Esophagus squamous epithelium (tissue), 5 donors: ENCODE data around the gene TNP2. TPM values are rescaled to one million over a fixed set of nuclear protein-coding genes. Genes with fewer than 3 reads are reported as not detected.
"Not testable (repeated sequence)": the region's sequence is repeated elsewhere in the genome, so short reads cannot be mapped to it uniquely, and the experiment has no call there.

ENCODE experiments used
- DNase-seq: peaks from one replicate; lab custom pipeline; 2025; lab: John Stamatoyannopoulos, UW
- H3K27ac ChIP-seq, 4 donors: fragments of 200-600 bp; sonication (generic); one replicate each; pipeline ENCODE4 v1.5.1; 2016 to 2019; ENCODE audit warnings: mild to moderate bottlenecking in 1 of 4
- H3K27me3 ChIP-seq, 4 donors: fragments of 200-600 bp; sonication (generic); 1 replicate in 3 of 4; 2 replicates in 1 of 4; pipeline versions ENCODE4 v1.5.1 to v1.6.0; 2017 to 2021; ENCODE audit warnings: antibody characterized with exemption in 1 of 4
- H3K36me3 ChIP-seq, 3 donors: fragments of 200-600 bp; sonication (generic); one replicate each; pipeline ENCODE4 v1.5.1; 2016 to 2019
- H3K4me1 ChIP-seq, 3 donors: fragments of 200-600 bp; sonication (generic); one replicate each; pipeline ENCODE4 v1.5.1; 2017 to 2019
- H3K4me3 ChIP-seq, 4 donors: fragments of 200-600 bp; sonication (generic); 1 replicate in 3 of 4; 2 replicates in 1 of 4; pipeline ENCODE4 v1.5.1; 2016 to 2019; ENCODE audit warnings: mild to moderate bottlenecking in 2 of 4, moderate library complexity in 1 of 4
- H3K9me3 ChIP-seq, 3 donors: fragments of 200-600 bp; sonication (generic); one replicate each; pipeline ENCODE4 v1.5.1; 2016 to 2019
- CTCF ChIP-seq, 6 experiments: fragments of 450-650 bp in 4 of 6; fragments of 200-600 bp in 2 of 6; sonication (generic) in 2 of 6; IDR thresholded peaks; one replicate each; pipeline ENCODE4 v1.5.1; 2016 to 2019; ENCODE audit warnings: antibody characterized with exemption in 6 of 6, mild to moderate bottlenecking in 4 of 6, moderate library complexity in 4 of 6
- POLR2A ChIP-seq, 4 donors: fragments of 450-650 bp; IDR thresholded peaks; one replicate each; pipeline ENCODE4 v1.6.1; 2017; ENCODE audit warnings: antibody characterized with exemption in 4 of 4, mild to moderate bottlenecking in 4 of 4, moderate library complexity in 3 of 4
- WGBS, 2 donors: methylation state at CpG; one replicate each; pipeline ENCODE4 v1.1.5; 2018; 5-methylcytosine and 5-hydroxymethylcytosine counted together
- intact Hi-C: fragments of 100-400 bp; cut with DNase I; formaldehyde crosslinking; loops from one replicate; pipeline ENCODE4 v1.15.0; 2022
- small RNA-seq, 4 donors: library from RNA; depleted of rRNA; stranded (forward); fragments of <200 nt; gene quantifications; one replicate each; pipeline ENCODE3, GENCODE V24; 2016
- total RNA-seq, 4 donors: library from RNA; depleted of rRNA; stranded (reverse); fragments of >200 nt; gene quantifications; one replicate each; pipeline ENCODE4 v1.1.0, GENCODE V29; 2016
- donor health status: DM: yes; HTN: yes; CAD: no.

TNP2 gene
- total RNA-seq, 4 donors from 2014 or later: not detected

DNA sequence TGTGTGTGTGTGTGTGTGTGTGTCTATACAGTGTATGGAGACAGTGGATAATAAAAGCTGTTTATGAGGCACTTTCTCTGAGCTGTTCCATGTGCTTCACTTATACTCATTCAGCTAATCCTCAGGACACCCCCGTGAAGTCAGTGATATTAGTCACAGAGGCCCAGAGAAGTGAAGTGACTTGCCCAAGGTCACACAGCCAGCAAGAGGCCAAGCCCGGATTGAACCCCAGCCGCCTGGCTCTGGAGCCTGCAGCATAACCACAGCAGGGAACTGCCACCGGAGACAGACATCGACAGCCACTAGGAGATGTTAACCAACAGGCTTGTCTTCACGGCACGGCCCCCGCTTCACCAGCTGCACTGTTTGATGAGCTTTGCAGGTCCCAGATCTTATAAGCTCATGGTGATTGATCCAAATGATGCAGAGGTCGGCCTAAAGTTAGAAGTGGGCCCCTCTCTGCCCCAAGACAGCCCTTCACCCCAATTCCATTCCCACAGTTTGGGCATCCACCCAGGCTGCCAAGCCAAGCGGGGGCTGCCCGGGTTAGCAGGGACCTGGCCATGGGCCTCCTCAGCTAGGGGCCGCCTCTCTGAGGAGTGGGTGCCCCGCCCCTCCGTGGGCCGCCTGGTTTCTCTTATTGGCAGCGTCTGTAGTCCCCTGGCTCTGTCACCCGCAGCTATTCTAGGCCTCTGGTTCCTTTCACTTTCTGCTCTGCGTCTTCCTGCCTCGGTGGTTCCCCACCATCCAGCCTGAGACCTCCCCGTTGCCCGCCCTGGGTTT, 44.0 kb downstream of the TNP2 start:
- TF ChIP-seq CTCF (IDR thresholded peaks at IDR 0.05) (no peak), POLR2A (IDR thresholded peaks at IDR 0.05) (no peak)
- H3K27ac ChIP-seq: peak overlapping the region; percentile 57 to 84 (median 71)
- intact Hi-C loops: no loop called here
- peaks cover 3 to 39% (median 11%) of the 10 kb centered on the region in 3 donors for H3K4me1 ChIP-seq
- DNase-seq: peak; percentile 41
- H3K36me3 ChIP-seq: no peaks in the 10 kb centered on the region
- peak overlapping the region in 1 of 4 donors; percentile 39 for H3K4me3 ChIP-seq
- H3K27me3 ChIP-seq: peaks cover 0 to 13% (median 0%) of the 10 kb centered on the region in 4 donors
- 66 to 69% methylated on average over 11 to 17 of the region's 21 CpGs for WGBS, 2 donors
- H3K9me3 ChIP-seq: no peaks in the 10 kb centered on the region

DNA sequence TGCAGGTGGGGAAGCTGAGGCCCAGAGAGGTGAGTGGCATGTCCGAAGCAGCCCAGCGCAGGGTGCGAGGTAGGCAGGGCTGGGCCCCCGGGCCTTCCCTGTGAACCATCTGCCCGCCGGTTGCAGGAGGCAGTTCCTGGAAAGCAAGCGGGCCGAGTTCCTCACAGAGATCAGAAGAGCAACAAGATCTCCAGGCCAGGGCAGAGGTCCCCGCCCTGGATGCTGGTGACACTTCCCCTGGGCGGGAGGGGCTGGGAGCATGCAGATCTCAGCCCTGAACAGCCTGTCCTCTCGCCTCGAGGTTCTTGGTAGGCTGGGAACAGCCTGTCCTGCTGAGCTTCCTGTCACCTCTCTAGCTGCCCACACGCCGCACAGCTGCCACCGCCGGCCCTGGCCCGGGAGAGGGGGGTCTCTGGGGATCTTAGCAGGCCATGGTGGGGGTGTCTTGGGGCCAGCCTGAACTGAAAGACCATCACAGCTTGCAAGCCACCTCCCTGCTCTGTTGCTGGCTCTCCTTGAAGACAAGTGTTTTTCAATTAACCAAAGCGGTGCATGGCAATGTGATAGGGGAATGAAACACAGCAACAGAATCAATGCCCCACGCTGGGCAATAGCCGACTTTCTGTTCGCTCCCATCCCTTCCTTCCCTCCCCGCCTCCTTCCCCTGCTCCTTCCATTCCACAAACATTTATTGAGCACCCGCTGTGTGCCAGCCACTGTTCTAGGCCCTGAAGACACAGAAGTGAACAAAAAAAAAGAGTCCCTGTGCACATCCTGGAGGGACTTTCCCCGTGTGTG, 44.8 kb downstream of the TNP2 start:
- peak; percentile 47 for DNase-seq
- intact Hi-C loops: no loop called here
- Histone ChIP-seq H3K27me3 (peaks cover 0 to 13% (median 0%) of the 10 kb centered on the region in 4 donors), H3K4me1 (peaks cover 3 to 31% (median 7%) of the 10 kb centered on the region in 3 donors), H3K36me3 (no peaks in the 10 kb centered on the region), H3K9me3 (no peaks in the 10 kb centered on the region), H3K27ac (peak overlapping the region; percentile 57 to 84 (median 71)), H3K4me3 (peak overlapping the region in 1 of 4 donors; percentile 6)
- peak in 1 of 4 donors; percentile 59 for TF ChIP-seq POLR2A (IDR thresholded peaks at IDR 0.05)
- TF ChIP-seq CTCF (IDR thresholded peaks at IDR 0.05): no peak
- WGBS, 2 donors: 56 to 71% methylated on average over 13 to 14 of the region's 24 CpGs

- Histone ChIP-seq H3K9me3 (peaks cover 0 to 32% (median 19%) of the 10 kb centered on the region in 3 donors), H3K4me1 (peaks cover 3 to 24% (median 7%) of the 10 kb centered on the region in 3 donors)
- H3K27me3 ChIP-seq, H3K27ac ChIP-seq, DNase-seq, H3K4me3 ChIP-seq, intact Hi-C loops, H3K36me3 ChIP-seq: not testable (repeated sequence)
- 56% methylated on average over 2 of the region's 2 CpGs for WGBS, 2 donors
These were observed 48.6 kb downstream of the TNP2 start for GRCh38 chr16:11220507-11220906.

- intact Hi-C loops: no loop called here
- Histone ChIP-seq H3K4me3 (no peak overlapping the region), H3K4me1 (peaks cover 3 to 10% (median 3%) of the 10 kb centered on the region in 3 donors), H3K27me3 (no peaks in the 10 kb centered on the region), H3K27ac (no peak overlapping the region), H3K9me3 (peaks cover 0 to 35% (median 19%) of the 10 kb centered on the region in 3 donors), H3K36me3 (no peaks in the 10 kb centered on the region)
- TF ChIP-seq CTCF (IDR thresholded peaks at IDR 0.05) (no peak), POLR2A (IDR thresholded peaks at IDR 0.05) (no peak)
- DNase-seq: no peak
- 70 to 75% methylated on average over 4 of the region's 4 CpGs for WGBS, 2 donors
These were observed 49.9 kb downstream of the TNP2 start for GRCh38 chr16:11219178-11219577.

GRCh38 chr16:11218604-11218962, 50.5 kb downstream of the TNP2 start:
- TF ChIP-seq POLR2A (IDR thresholded peaks at IDR 0.05) (no peak), CTCF (IDR thresholded peaks at IDR 0.05) (peak in 4 of 6 experiments; percentile 17 to 59 (median 28))
- no peak overlapping the region for H3K4me3 ChIP-seq
- no peak for DNase-seq
- H3K27ac ChIP-seq: no peak overlapping the region
- 86% methylated on average over 1 of the region's 1 CpG; no CpG with 5 or more reads in 1 of the 2 donors for WGBS, 2 donors
- no peaks in the 10 kb centered on the region for H3K36me3 ChIP-seq
- H3K9me3 ChIP-seq: peaks cover 0 to 35% (median 19%) of the 10 kb centered on the region in 3 donors
- H3K27me3 ChIP-seq: no peaks in the 10 kb centered on the region
- peaks cover 0 to 4% (median 0%) of the 10 kb centered on the region in 3 donors for H3K4me1 ChIP-seq
- intact Hi-C loops: no loop called here

Small RNA genes lying within 50 kb of the gene (small RNA-seq; reads per million reads assigned to genes)
- gene MIR548H2: 0 reads per million in 4 donors
- gene RF00019: 0 reads per million in 4 donors
- 0 reads per million in 4 donors for gene RF00554

Other genes with a start within 250 kb of the TNP2 start
- 1 to 10 TPM in 3 of 4 donors, under 1 TPM in 1; 0.42 to 9.3 (median 3.7) TPM for gene SOCS1, start 13.1 kb downstream of the TNP2 start, total RNA-seq
- gene PRM3, start 4.3 kb upstream of the TNP2 start, total RNA-seq: not detected
- not detected for gene PRM2, start 7.2 kb upstream of the TNP2 start, total RNA-seq
- gene PRM1, start 12.0 kb upstream of the TNP2 start, total RNA-seq: not detected
- gene RMI2, start 76.1 kb upstream of the TNP2 start, total RNA-seq: 10 to 100 TPM in 1 of 4 donors, 1 to 10 TPM in 3; 4.6 to 12.0 (median 8.1) TPM